ENCODE data around the gene ALB. TPM values are rescaled to one million over a fixed set of nuclear protein-coding genes. Genes with fewer than 3 reads are reported as not detected.

ALB gene
- total RNA-seq, 1 donor from 2014 or later: not detected

DNA sequence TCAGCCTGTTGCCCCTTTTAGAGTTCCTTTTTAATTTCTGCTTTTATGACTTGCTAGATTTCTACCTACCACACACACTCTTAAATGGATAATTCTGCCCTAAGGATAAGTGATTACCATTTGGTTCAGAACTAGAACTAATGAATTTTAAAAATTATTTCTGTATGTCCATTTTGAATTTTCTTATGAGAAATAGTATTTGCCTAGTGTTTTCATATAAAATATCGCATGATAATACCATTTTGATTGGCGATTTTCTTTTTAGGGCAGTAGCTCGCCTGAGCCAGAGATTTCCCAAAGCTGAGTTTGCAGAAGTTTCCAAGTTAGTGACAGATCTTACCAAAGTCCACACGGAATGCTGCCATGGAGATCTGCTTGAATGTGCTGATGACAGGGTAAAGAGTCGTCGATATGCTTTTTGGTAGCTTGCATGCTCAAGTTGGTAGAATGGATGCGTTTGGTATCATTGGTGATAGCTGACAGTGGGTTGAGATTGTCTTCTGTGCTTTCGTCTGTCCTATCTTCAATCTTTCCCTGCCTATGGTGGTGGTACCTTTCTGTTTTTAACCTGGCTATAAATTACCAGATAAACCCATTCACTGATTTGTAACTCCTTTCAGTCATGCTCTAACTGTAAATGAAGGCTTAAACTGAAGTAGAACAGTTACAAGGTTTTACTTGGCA, 7.8 kb downstream of the ALB start:
- Mint-ChIP-seq H3K4me1 (ENCODE audit: low read depth) (no peaks in the 10 kb centered on the region), H3K36me3 (ENCODE audit: low read depth) (no peaks in the 10 kb centered on the region), H3K9me3 (no peaks in the 10 kb centered on the region), H3K27me3 (ENCODE audit: low read depth) (no peaks in the 10 kb centered on the region), H3K4me3 (ENCODE audit: low read depth) (no peak overlapping the region), H3K27ac (no peak overlapping the region)
- intact Hi-C loops (cut with micrococcal nuclease): no loop called here
- DNase-seq (ENCODE audit: low spot score): no peak

DNA sequence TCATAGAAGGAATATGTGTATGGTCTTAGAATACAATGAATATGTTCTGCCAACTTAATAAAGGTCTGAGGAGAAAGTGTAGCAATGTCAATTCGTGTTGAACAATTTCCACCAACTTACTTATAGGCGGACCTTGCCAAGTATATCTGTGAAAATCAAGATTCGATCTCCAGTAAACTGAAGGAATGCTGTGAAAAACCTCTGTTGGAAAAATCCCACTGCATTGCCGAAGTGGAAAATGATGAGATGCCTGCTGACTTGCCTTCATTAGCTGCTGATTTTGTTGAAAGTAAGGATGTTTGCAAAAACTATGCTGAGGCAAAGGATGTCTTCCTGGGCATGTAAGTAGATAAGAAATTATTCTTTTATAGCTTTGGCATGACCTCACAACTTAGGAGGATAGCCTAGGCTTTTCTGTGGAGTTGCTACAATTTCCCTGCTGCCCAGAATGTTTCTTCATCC, 9.2 kb downstream of the ALB start:
- Mint-ChIP-seq H3K27me3 (ENCODE audit: low read depth) (no peaks in the 10 kb centered on the region), H3K27ac (no peak overlapping the region), H3K4me1 (ENCODE audit: low read depth) (no peaks in the 10 kb centered on the region), H3K9me3 (no peaks in the 10 kb centered on the region), H3K4me3 (ENCODE audit: low read depth) (no peak overlapping the region), H3K36me3 (ENCODE audit: low read depth) (no peaks in the 10 kb centered on the region)
- no peak for DNase-seq (ENCODE audit: low spot score)
- intact Hi-C loops (cut with micrococcal nuclease): no loop called here

DNA sequence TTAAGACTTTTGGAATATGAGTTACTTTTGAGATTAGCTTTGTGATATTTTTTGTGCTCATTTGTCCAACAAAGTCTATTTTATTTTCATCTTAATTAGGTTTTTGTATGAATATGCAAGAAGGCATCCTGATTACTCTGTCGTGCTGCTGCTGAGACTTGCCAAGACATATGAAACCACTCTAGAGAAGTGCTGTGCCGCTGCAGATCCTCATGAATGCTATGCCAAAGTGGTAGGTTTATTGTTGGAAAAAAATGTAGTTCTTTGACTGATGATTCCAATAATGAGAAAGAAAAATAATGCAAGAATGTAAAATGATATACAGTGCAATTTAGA, 10.8 kb downstream of the ALB start:
- Mint-ChIP-seq H3K36me3 (ENCODE audit: low read depth) (no peaks in the 10 kb centered on the region), H3K27me3 (ENCODE audit: low read depth) (no peaks in the 10 kb centered on the region), H3K9me3 (no peaks in the 10 kb centered on the region), H3K4me3 (ENCODE audit: low read depth) (no peak overlapping the region), H3K4me1 (ENCODE audit: low read depth) (no peaks in the 10 kb centered on the region), H3K27ac (no peak overlapping the region)
- DNase-seq (ENCODE audit: low spot score): no peak
- intact Hi-C loops (cut with micrococcal nuclease): no loop called here

DNA sequence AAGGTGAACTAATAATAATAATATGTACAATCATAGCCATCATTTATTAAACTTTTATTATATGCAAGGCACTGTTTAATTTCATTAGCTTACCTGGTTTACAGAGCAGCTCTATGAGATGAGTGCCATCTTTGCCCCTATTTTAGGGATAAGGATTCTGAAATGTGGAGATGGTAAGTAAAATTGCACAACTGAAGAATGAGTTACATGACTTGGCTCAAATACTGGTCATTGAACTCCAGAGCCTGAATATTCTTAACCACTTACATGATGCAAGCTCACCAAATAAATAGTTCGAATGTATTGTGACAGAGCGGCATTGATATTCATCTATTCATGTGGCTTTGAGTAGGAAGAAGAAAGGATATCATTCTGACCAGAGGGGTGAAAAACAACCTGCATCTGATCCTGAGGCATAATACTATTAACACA, 11.7 kb downstream of the ALB start:
- Mint-ChIP-seq H3K4me1 (ENCODE audit: low read depth) (no peaks in the 10 kb centered on the region), H3K27ac (no peak overlapping the region), H3K27me3 (ENCODE audit: low read depth) (no peaks in the 10 kb centered on the region), H3K36me3 (ENCODE audit: low read depth) (no peaks in the 10 kb centered on the region), H3K9me3 (no peaks in the 10 kb centered on the region), H3K4me3 (ENCODE audit: low read depth) (no peak overlapping the region)
- no peak for DNase-seq (ENCODE audit: low spot score)
- intact Hi-C loops (cut with micrococcal nuclease): no loop called here

DNA sequence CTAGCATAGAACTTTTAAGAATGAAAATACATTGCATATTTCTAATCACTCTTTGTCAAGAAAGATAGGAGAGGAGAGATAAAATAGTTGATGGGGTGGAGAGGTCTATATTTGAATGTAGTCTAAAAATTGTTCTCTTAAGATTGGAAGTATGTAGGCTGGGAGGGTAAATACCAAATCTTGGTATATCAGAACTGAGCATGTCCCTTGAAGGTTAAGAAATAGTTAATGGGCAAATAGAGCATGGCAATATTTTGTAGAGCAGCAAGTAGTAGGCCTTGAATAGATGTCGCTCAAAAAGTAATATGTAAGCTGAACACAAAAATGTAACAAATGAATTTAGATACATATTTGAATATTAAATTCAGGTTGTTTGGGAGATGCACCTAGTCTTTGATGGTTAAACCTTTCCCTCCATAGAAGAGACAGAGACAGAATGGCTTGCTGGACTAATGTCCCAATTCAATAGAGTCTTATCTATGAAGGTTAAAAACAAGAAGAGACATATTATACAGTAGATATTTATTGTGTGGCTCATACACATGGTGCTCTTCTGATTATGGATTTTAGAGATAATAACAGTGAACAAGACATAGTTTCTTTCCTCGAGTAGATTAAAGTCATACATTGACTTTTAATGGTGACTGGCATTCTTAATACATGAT, 12.5 kb downstream of the ALB start:
- Mint-ChIP-seq H3K27ac (no peak overlapping the region), H3K9me3 (no peaks in the 10 kb centered on the region), H3K36me3 (ENCODE audit: low read depth) (no peaks in the 10 kb centered on the region), H3K4me3 (ENCODE audit: low read depth) (no peak overlapping the region), H3K4me1 (ENCODE audit: low read depth) (no peaks in the 10 kb centered on the region), H3K27me3 (ENCODE audit: low read depth) (no peaks in the 10 kb centered on the region)
- no peak for DNase-seq (ENCODE audit: low spot score)
- intact Hi-C loops (cut with micrococcal nuclease): no loop called here

DNA sequence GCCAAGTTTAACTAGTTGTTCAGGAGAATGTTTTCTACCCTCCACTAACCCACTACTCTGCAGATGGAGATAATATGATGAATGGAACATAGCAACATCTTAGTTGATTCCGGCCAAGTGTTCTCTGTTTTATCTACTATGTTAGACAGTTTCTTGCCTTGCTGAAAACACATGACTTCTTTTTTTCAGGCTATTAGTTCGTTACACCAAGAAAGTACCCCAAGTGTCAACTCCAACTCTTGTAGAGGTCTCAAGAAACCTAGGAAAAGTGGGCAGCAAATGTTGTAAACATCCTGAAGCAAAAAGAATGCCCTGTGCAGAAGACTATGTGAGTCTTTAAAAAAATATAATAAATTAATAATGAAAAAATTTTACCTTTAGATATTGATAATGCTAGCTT, 13.3 kb downstream of the ALB start:
- no peaks in the 10 kb centered on the region for H3K27me3 Mint-ChIP-seq (ENCODE audit: low read depth)
- intact Hi-C loops (cut with micrococcal nuclease): no loop called here
- H3K4me1 Mint-ChIP-seq (ENCODE audit: low read depth): no peaks in the 10 kb centered on the region
- H3K4me3 Mint-ChIP-seq (ENCODE audit: low read depth): no peak overlapping the region
- H3K36me3 Mint-ChIP-seq (ENCODE audit: low read depth): no peaks in the 10 kb centered on the region
- DNase-seq (ENCODE audit: low spot score): no peak
- H3K9me3 Mint-ChIP-seq: no peaks in the 10 kb centered on the region
- no peak overlapping the region for H3K27ac Mint-ChIP-seq

DNA sequence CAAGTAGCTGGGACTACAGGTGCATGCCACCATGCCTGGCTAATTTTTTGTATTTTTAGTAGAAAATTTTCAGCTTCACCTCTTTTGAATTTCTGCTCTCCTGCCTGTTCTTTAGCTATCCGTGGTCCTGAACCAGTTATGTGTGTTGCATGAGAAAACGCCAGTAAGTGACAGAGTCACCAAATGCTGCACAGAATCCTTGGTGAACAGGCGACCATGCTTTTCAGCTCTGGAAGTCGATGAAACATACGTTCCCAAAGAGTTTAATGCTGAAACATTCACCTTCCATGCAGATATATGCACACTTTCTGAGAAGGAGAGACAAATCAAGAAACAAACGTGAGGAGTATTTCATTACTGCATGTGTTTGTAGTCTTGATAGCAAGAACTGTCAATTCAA, 13.9 kb downstream of the ALB start:
- Mint-ChIP-seq H3K27me3 (ENCODE audit: low read depth) (no peaks in the 10 kb centered on the region), H3K4me3 (ENCODE audit: low read depth) (no peak overlapping the region), H3K27ac (no peak overlapping the region), H3K4me1 (ENCODE audit: low read depth) (no peaks in the 10 kb centered on the region), H3K9me3 (no peaks in the 10 kb centered on the region), H3K36me3 (ENCODE audit: low read depth) (no peaks in the 10 kb centered on the region)
- intact Hi-C loops (cut with micrococcal nuclease): no loop called here
- DNase-seq (ENCODE audit: low spot score): no peak

DNA sequence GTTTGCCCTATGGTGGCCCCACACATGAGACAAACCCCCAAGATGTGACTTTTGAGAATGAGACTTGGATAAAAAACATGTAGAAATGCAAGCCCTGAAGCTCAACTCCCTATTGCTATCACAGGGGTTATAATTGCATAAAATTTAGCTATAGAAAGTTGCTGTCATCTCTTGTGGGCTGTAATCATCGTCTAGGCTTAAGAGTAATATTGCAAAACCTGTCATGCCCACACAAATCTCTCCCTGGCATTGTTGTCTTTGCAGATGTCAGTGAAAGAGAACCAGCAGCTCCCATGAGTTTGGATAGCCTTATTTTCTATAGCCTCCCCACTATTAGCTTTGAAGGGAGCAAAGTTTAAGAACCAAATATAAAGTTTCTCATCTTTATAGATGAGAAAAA, 14.6 kb downstream of the ALB start:
- intact Hi-C loops (cut with micrococcal nuclease): no loop called here
- Mint-ChIP-seq H3K27me3 (ENCODE audit: low read depth) (no peaks in the 10 kb centered on the region), H3K27ac (no peak overlapping the region)

DNA sequence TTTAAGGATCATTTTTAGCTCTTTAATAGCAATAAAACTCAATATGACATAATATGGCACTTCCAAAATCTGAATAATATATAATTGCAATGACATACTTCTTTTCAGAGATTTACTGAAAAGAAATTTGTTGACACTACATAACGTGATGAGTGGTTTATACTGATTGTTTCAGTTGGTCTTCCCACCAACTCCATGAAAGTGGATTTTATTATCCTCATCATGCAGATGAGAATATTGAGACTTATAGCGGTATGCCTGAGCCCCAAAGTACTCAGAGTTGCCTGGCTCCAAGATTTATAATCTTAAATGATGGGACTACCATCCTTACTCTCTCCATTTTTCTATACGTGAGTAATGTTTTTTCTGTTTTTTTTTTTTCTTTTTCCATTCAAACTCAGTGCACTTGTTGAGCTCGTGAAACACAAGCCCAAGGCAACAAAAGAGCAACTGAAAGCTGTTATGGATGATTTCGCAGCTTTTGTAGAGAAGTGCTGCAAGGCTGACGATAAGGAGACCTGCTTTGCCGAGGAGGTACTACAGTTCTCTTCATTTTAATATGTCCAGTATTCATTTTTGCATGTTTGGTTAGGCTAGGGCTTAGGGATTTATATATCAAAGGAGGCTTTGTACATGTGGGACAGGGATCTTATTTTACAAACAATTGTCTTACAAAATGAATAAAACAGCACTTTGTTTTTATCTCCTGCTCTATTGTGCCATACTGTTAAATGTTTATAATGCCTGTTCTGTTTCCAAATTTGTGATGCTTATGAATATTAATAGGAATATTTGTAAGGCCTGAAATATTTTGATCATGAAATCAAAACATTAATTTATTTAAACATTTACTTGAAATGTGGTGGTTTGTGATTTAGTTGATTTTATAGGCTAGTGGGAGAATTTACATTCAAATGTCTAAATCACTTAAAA, 15.3 kb downstream of the ALB start:
- no peak overlapping the region for H3K27ac Mint-ChIP-seq
- no peaks in the 10 kb centered on the region for H3K4me1 Mint-ChIP-seq (ENCODE audit: low read depth)
- H3K9me3 Mint-ChIP-seq: no peaks in the 10 kb centered on the region
- H3K27me3 Mint-ChIP-seq (ENCODE audit: low read depth): no peaks in the 10 kb centered on the region
- no peak for DNase-seq (ENCODE audit: low spot score)
- no peak overlapping the region for H3K4me3 Mint-ChIP-seq (ENCODE audit: low read depth)
- no peaks in the 10 kb centered on the region for H3K36me3 Mint-ChIP-seq (ENCODE audit: low read depth)
- intact Hi-C loops (cut with micrococcal nuclease): no loop called here

More for the DNA sequence above, 14.6 kb downstream of the ALB start:
- no peaks in the 10 kb centered on the region for H3K9me3 Mint-ChIP-seq
- no peak for DNase-seq (ENCODE audit: low spot score)
- no peak overlapping the region for H3K4me3 Mint-ChIP-seq (ENCODE audit: low read depth)
- no peaks in the 10 kb centered on the region for H3K4me1 Mint-ChIP-seq (ENCODE audit: low read depth)
- H3K36me3 Mint-ChIP-seq (ENCODE audit: low read depth): no peaks in the 10 kb centered on the region

DNA sequence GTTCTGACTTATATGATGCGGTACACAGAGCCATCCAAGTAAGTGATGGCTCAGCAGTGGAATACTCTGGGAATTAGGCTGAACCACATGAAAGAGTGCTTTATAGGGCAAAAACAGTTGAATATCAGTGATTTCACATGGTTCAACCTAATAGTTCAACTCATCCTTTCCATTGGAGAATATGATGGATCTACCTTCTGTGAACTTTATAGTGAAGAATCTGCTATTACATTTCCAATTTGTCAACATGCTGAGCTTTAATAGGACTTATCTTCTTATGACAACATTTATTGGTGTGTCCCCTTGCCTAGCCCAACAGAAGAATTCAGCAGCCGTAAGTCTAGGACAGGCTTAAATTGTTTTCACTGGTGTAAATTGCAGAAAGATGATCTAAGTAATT, 16.5 kb downstream of the ALB start:
- H3K4me3 Mint-ChIP-seq (ENCODE audit: low read depth): no peak overlapping the region
- H3K27ac Mint-ChIP-seq: no peak overlapping the region
- no peaks in the 10 kb centered on the region for H3K27me3 Mint-ChIP-seq (ENCODE audit: low read depth)
- no peak for DNase-seq (ENCODE audit: low spot score)
- intact Hi-C loops (cut with micrococcal nuclease): no loop called here
- H3K4me1 Mint-ChIP-seq (ENCODE audit: low read depth): no peaks in the 10 kb centered on the region
- no peaks in the 10 kb centered on the region for H3K36me3 Mint-ChIP-seq (ENCODE audit: low read depth)
- H3K9me3 Mint-ChIP-seq: no peaks in the 10 kb centered on the region

DNA sequence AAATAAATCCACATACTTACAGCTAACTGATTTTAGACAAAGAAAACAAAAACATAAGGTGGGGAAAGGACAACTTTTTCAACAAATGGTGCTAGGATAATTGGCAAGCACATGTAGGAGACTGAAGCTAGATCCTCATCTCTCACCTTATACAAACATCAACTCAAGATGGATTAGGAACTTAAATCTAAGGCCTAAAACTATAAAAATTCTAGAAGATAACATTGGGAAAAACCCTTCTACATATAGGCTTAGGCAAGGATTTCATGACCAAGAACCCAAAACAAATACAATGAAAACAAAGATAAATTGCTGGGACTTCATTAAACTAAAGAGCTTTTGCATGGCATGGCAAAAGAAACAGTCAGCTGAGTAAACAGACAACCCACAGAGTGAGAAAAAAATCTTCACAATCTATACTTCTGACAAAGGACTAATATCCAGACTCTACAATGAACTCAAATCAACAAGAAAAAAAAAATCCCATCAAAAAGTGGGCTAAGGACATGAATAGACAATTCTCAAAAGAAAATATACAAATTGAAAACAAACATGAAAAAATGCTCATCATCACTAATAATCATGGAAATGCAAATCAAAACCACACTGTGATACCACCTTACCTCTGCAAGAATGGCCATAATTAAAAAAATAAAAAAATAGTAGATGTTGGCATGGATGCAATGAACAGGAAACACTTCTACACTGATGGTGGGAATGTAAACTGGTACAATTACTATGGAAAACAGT, 17.8 kb downstream of the ALB start:
- Mint-ChIP-seq H3K27ac (no peak overlapping the region), H3K4me1 (ENCODE audit: low read depth) (no peaks in the 10 kb centered on the region), H3K27me3 (ENCODE audit: low read depth) (no peaks in the 10 kb centered on the region), H3K36me3 (ENCODE audit: low read depth) (no peaks in the 10 kb centered on the region), H3K9me3 (no peaks in the 10 kb centered on the region), H3K4me3 (ENCODE audit: low read depth) (no peak overlapping the region)
- no peak for DNase-seq (ENCODE audit: low spot score)
- intact Hi-C loops (cut with micrococcal nuclease): no loop called here

DNA sequence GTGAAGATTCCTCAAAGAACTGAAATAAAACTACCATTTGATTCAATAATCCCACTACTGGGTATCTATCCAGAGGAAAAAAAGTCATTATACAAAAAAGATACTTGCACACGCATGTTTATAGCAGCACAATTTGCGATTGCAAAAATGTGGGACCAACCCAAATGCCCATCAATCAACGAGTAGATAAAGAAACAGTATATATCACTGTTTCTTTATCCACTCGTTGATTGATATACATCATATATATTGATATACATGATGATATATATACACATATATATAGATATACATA, 18.3 kb downstream of the ALB start:
- Mint-ChIP-seq H3K27me3 (ENCODE audit: low read depth) (no peaks in the 10 kb centered on the region), H3K36me3 (ENCODE audit: low read depth) (no peaks in the 10 kb centered on the region), H3K27ac (no peak overlapping the region), H3K4me1 (ENCODE audit: low read depth) (no peaks in the 10 kb centered on the region), H3K4me3 (ENCODE audit: low read depth) (no peak overlapping the region), H3K9me3 (no peaks in the 10 kb centered on the region)
- no peak for DNase-seq (ENCODE audit: low spot score)
- intact Hi-C loops (cut with micrococcal nuclease): no loop called here
